Liver (tissue), 9 donors: Measurements from ENCODE around the gene MOXD1. TPM values are rescaled to one million over a fixed set of nuclear protein-coding genes. Genes with fewer than 3 reads are reported as not detected.

ENCODE experiments used
- DNase-seq: peaks from one replicate; pipeline ENCODE4 v3.0.0-alpha.2; 2017; ENCODE audit warnings: low spot score
- H3K27ac ChIP-seq, 2 donors: one replicate each; pipeline ENCODE4 v1.7.0; 2013; ENCODE audit warnings: inconsistent platforms in 2 of 2, low read length in 2 of 2, control low read depth in 1 of 2, low read depth in 1 of 2, mild to moderate bottlenecking in 1 of 2
- H3K27me3 ChIP-seq, 4 donors: one replicate each; pipeline versions ENCODE4 v1.6.1 to v1.7.0; 2013; ENCODE audit warnings: low read length in 3 of 4, inconsistent platforms in 1 of 4, mild to moderate bottlenecking in 1 of 4, moderate library complexity in 1 of 4; ENCODE audit not compliant: control insufficient read depth in 4 of 4, insufficient read depth in 4 of 4
- H3K36me3 ChIP-seq, 4 donors: one replicate each; pipeline versions ENCODE4 v1.6.1 to v1.7.0; 2013; ENCODE audit warnings: low read length in 3 of 4, mild to moderate bottlenecking in 3 of 4, low read depth in 1 of 4, moderate library complexity in 1 of 4; ENCODE audit not compliant: control insufficient read depth in 4 of 4, insufficient read depth in 3 of 4
- H3K4me1 ChIP-seq, 4 donors: one replicate each; pipeline versions ENCODE4 v1.6.1 to v1.7.0; 2013; ENCODE audit warnings: low read length in 3 of 4, mild to moderate bottlenecking in 3 of 4, moderate library complexity in 1 of 4; ENCODE audit not compliant: control insufficient read depth in 4 of 4, insufficient read depth in 4 of 4
- H3K4me3 ChIP-seq, 3 donors: one replicate each; pipeline versions ENCODE4 v1.6.1 to v1.7.0; 2013; ENCODE audit warnings: low read length in 3 of 3, control low read depth in 1 of 3, low read depth in 1 of 3, mild to moderate bottlenecking in 1 of 3
- H3K9ac ChIP-seq, 2 donors: one replicate each; pipeline ENCODE4 v1.7.0; 2013; ENCODE audit warnings: low read length in 2 of 2, mild to moderate bottlenecking in 2 of 2, moderate library complexity in 2 of 2, control low read depth in 1 of 2, low read depth in 1 of 2
- H3K9me3 ChIP-seq, 4 donors: one replicate each; pipeline versions ENCODE4 v1.6.1 to v1.7.0; 2013; ENCODE audit warnings: low read length in 3 of 4; ENCODE audit not compliant: control insufficient read depth in 4 of 4
- ATF3 ChIP-seq: IDR thresholded peaks from 2 replicates; pipeline ENCODE4 v1.6.1; 2016; ENCODE audit warnings: antibody characterized with exemption
- CTCF ChIP-seq: fragments of 150-350 bp; IDR thresholded peaks from 2 replicates; pipeline ENCODE4 v1.5.1; 2017; ENCODE audit warnings: improper control_type of control experiment, low read depth, low read length; ENCODE audit not compliant: missing input control
- EGR1 ChIP-seq, 2 donors: IDR thresholded peaks; 2 replicates each; pipeline ENCODE4 v1.6.1; 2016 to 2018; ENCODE audit warnings: antibody characterized with exemption in 2 of 2, low read depth in 2 of 2
- FOXA1 ChIP-seq: IDR thresholded peaks from 2 replicates; pipeline ENCODE4 v1.6.1; 2016; ENCODE audit warnings: antibody characterized with exemption
- FOXA2 ChIP-seq: IDR thresholded peaks from 2 replicates; pipeline ENCODE4 v1.6.1; 2016; ENCODE audit warnings: antibody characterized with exemption
- GABPA ChIP-seq, 2 donors: IDR thresholded peaks in 1 of 2; conservative IDR thresholded peaks in 1 of 2; 2 replicates each; pipeline ENCODE4 v1.6.1; 2016; ENCODE audit warnings: antibody characterized with exemption in 2 of 2, mild to moderate bottlenecking in 1 of 2, moderate library complexity in 1 of 2
- HNF4A ChIP-seq, 2 donors: conservative IDR thresholded peaks; 2 replicates each; pipeline ENCODE4 v1.6.1; 2016; ENCODE audit warnings: antibody characterized with exemption in 2 of 2, mild to moderate bottlenecking in 2 of 2
- HNF4G ChIP-seq: IDR thresholded peaks from 2 replicates; pipeline ENCODE4 v1.6.1; 2016; ENCODE audit warnings: antibody characterized with exemption
- JUND ChIP-seq, 2 donors: IDR thresholded peaks; 2 replicates each; pipeline ENCODE4 v1.6.1; 2016; ENCODE audit warnings: antibody characterized with exemption in 2 of 2
- MAX ChIP-seq: IDR thresholded peaks from 2 replicates; pipeline ENCODE4 v1.6.1; 2016; ENCODE audit warnings: antibody characterized with exemption
- NR2F2 ChIP-seq: IDR thresholded peaks from 2 replicates; pipeline ENCODE4 v1.6.1; 2016; ENCODE audit warnings: antibody characterized with exemption
- RAD21 ChIP-seq, 2 donors: IDR thresholded peaks; 2 replicates each; pipeline ENCODE4 v1.6.1; 2016; ENCODE audit warnings: antibody characterized with exemption in 2 of 2, mild to moderate bottlenecking in 2 of 2
- REST ChIP-seq: IDR thresholded peaks from 2 replicates; pipeline ENCODE4 v1.6.1; 2016; ENCODE audit warnings: antibody characterized with exemption, mild to moderate bottlenecking
- RXRA ChIP-seq, 2 donors: IDR thresholded peaks; 2 replicates each; pipeline ENCODE4 v1.6.1; 2017 to 2018; ENCODE audit warnings: antibody characterized with exemption in 2 of 2, mild to moderate bottlenecking in 1 of 2
- SP1 ChIP-seq: IDR thresholded peaks from 2 replicates; pipeline ENCODE4 v1.6.1; 2018; ENCODE audit warnings: antibody characterized with exemption, mild to moderate bottlenecking
- TAF1 ChIP-seq: conservative IDR thresholded peaks from 2 replicates; pipeline ENCODE4 v1.6.1; 2016; ENCODE audit warnings: antibody characterized with exemption, mild to moderate bottlenecking
- YY1 ChIP-seq: IDR thresholded peaks from 2 replicates; pipeline ENCODE4 v1.6.1; 2016; ENCODE audit warnings: antibody characterized with exemption, mild to moderate bottlenecking
- ZBTB33 ChIP-seq: IDR thresholded peaks from 2 replicates; pipeline ENCODE4 v1.6.1; 2016; ENCODE audit warnings: antibody characterized with exemption
- WGBS: extraction: QIAGEN DNeasy Blood & Tissue Kit; methylation state at CpG from one replicate; pipeline ENCODE4 v1.1.7; 2013; 5-methylcytosine and 5-hydroxymethylcytosine counted together
- polyA plus RNA-seq, 2 donors: library from polyadenylated mRNA; stranded (reverse) in 1 of 2; unstranded in 1 of 2; fragments of 200-250 nt in 1 of 2; fragments of >200 nt in 1 of 2; fragmentation: Nextera tagmentation in 1 of 2; extraction: Ambion mirVana in 1 of 2; gene quantifications; one replicate each; pipeline versions ENCODE4 v1.2.1 to v1.2.3, GENCODE V29; 2013 to 2015
- total RNA-seq, 2 donors: library from RNA; depleted of rRNA; stranded (reverse); fragments of >200 nt; gene quantifications; one replicate each; pipeline ENCODE4 v1.2.3, GENCODE V29; 2014
- donor health status: healthy.
- donor health status: healthy.
- donor health status: healthy.
- donor health status: healthy.
- donor health status: healthy.

MOXD1 gene
- total and polyA plus RNA-seq, 4 donors, result 0.14 to 0.48 (median 0.24) TPM

GRCh38 chr6:132404330-132404729 lies 3.1 kb upstream of the MOXD1 start:
- H3K9me3 ChIP-seq, result no peaks in the 10 kb centered on the region
- H3K4me1 ChIP-seq, result peaks cover 9 to 13% (median 11%) of the 10 kb centered on the region in 4 donors
- H3K36me3 ChIP-seq, result no peaks in the 10 kb centered on the region
- H3K27me3 ChIP-seq, result peaks cover 2 to 9% (median 7%) of the 10 kb centered on the region in 4 donors
- H3K9ac ChIP-seq, result no peak overlapping the region
- H3K27ac ChIP-seq, result no peak overlapping the region
- 68% methylated on average over 2 of the region's 2 CpGs for WGBS
- H3K4me3 ChIP-seq, result no peak overlapping the region
- no peak for TF ChIP-seq FOXA1
- TF ChIP-seq ATF3, result no peak
- no peak for TF ChIP-seq RAD21 (IDR thresholded peaks at IDR 0.05)
- TF ChIP-seq YY1, result no peak
- TF ChIP-seq TAF1, result no peak
- TF ChIP-seq JUND (IDR thresholded peaks at IDR 0.05), result no peak
- no peak for TF ChIP-seq REST
- no peak for TF ChIP-seq GABPA (IDR thresholded peaks at IDR 0.05 in 1 of 2, conservative IDR thresholded peaks at IDR 0.05 in 1 of 2)
- TF ChIP-seq HNF4A (conservative IDR thresholded peaks at IDR 0.05), result no peak
- TF ChIP-seq RXRA (IDR thresholded peaks at IDR 0.05), result no peak
- TF ChIP-seq HNF4G, result no peak
- TF ChIP-seq MAX, result no peak
- no peak for TF ChIP-seq CTCF
- TF ChIP-seq SP1, result no peak
- TF ChIP-seq NR2F2, result no peak
- TF ChIP-seq EGR1 (IDR thresholded peaks at IDR 0.05; ENCODE audit: low read depth in 2 of 2), result no peak
- TF ChIP-seq ZBTB33, result no peak
- no peak for TF ChIP-seq FOXA2
- DNase-seq, result no peak
